HG03378 (cell line): Measurements from ENCODE around the gene SLC23A2.

Experiments used
- ATAC-seq: cut with Tn5 transposase; IDR thresholded peaks from one replicate; pipeline ENCODE4 v1.9.1; 2021; ENCODE audit warnings: mild to moderate bottlenecking, moderate library complexity; ENCODE audit not compliant: unreplicated experiment

SLC23A2 gene

DNA sequence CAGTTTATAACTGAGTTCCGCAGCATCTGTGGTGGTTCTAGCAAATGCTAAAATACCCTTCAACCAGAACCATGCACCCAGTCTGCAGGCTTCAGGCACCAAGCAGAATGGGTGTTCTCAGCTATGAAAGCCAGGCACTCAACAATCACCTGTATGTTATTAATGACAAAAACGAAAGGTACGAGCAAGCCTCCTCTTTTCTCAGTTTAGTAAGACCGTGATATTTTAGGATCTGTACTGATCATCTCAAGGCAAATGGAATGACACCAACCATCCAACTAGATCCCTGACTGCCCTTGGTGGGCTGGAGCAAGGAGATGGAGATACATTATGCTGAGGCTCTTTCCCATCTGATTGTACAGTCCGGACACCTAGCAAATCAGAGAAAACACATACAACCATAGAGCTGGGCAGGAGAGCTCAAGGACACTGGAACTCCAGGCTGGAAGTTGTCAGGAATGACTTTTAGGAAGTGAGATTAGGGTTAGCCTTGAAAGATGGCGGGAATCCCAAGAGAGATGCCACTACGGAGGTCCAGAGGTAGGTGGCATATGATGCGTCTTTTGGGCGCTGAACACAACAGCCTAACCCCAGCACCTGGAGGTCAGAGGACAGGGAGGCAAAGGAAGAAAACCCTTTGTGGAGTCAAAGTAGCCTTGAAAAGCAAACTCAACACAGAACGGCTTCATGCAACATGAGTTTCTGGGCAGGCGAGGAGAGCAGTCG is 33.4 kb downstream of the SLC23A2 start:
- ATAC-seq: no peak

DNA sequence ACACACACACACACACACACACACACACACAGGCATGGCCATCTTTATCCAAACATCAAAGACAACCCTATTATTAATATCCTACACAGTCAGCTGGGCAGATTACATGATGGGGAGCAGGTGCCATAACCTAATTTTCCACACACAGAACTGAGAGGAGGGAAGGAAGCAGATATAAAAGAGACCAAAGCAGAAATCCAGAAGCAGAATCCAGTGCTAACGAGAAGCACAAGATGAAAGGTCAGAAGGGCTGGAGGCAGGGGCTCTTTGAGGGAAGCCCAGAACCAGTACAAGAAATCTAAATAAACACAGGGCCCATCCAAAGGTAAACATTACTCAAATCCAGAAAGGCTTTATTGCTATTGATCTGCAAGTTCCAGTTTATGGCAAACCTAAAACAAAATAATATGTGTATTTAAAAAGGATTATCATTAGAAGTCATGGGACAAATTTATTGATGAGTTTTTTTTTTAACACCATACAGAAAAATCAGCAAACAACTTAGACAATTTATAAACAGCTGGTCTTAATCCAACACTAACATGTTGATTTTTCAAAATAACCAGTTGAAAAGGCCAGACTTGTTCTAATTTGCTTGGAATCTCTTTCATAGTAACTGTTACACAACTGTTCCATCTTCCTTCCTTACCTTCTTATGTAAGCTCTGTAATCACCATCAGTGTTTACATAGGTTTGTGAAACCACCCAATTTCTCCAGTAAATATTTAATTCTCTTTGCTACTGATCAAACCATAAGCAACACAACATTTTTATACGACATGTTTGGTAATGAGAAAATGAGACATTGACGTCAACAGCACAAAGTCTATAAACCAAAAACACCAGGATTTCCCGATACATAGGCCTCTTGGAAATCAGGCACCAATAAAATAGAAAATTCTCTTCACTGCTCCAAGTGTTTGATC is 34.2 kb downstream of the SLC23A2 start:
- ATAC-seq: no peak

DNA sequence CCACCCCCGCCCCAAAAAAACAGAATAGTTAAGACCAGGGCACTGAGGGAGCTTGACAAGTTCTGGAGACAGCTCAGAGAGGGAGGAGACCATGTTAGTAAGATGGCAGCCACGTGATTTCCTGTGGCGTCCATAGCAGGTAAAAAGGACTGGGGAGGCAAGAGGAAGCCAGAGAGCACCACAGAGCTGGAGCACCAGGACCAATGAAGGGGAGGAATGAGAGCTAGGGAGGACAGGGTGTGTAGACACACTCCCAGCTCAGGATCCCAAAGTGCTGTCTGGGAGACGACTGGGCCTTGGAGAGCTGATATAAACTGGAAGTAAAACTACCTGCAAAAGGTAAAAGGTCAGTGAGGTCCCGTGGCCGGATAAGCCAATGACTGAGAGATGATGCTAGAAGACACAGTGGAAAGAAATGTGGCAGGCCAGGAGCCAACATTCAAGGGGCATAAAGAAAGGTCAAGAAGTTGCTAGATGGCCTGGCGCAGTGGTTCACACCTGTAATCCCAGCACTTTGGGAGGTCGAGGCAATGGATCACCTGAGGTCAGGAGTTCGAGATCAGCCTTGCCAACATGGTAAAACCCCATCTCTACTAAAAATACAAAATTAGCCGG is 39.0 kb downstream of the SLC23A2 start:
- ATAC-seq: no peak

DNA sequence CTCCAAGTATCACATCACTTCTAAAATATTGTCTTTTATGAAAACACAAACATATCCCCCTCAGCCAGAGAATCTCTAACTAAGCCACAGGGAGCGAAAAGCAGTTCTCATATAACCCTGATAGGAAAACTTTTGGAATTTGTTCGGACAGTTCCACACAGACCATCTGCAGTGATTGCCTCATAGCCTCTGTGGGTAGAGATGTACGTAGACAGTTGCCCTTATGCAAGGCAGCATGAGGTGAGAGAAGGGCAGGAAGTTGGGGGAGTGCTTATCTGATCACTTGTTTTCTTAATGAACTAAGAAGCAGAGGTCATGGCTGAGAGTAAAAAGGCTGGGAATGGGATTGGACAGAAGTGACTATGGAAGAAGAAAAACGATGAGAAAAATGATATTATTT is 39.6 kb downstream of the SLC23A2 start:
- ATAC-seq: no peak

DNA sequence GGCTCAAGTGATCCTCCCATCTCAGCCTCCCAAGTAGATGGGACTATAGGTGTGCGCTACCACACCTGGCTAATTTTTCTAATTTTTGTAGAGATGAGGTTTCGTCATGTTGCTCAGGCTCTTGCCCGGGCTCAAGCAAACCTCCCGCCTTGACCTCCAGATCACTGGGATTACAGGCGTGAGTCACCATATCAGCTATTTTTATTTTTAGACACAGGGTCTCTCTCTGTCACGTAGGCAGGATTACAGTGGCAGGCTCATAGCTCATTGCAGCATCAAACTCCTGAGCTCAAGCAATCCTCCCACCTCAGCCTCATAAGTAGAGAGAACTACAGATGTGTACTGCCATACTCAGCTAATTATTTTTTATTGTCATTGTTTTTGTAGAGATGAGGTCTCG is 41.7 kb downstream of the SLC23A2 start:
- ATAC-seq: no peak

DNA sequence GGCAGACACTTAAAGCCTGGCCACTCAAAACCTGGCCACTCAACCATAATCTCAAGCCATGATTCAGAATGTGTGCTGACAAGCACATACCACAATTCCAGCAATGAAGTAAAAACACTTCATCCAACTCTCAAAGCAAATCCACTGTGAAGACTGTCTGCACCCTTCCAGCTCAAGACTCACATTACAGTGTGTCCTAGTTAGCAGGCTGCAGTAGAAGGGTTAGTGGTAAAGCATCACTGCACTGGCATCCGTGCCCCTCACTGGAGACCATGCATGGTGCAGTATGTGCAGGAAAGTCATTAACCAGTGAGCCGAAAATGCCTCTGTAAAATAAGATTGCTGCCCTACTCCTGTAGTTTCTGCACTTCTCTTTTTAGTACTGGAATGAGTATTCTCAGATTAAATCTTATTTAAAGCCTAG is 43.4 kb downstream of the SLC23A2 start:
- no peak for ATAC-seq

DNA sequence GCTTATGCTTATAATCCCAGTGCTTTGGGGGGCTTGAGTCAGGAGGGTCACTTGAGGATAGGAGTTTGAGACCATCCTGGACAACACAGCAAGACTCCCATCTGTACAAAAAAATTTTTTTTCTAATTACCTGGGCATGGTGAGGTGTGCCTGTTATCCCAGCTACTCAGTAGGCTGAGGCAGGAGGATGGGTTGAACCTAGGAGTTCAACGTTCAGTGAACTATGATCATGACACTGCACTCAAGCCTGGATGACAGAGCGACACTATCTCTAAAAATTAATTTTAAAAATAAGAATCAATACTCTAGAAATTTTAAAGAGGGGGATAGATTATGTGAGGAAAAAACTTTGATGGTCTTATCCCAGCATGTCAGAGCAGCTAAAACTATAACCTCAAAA is 44.1 kb downstream of the SLC23A2 start:
- no peak for ATAC-seq

DNA sequence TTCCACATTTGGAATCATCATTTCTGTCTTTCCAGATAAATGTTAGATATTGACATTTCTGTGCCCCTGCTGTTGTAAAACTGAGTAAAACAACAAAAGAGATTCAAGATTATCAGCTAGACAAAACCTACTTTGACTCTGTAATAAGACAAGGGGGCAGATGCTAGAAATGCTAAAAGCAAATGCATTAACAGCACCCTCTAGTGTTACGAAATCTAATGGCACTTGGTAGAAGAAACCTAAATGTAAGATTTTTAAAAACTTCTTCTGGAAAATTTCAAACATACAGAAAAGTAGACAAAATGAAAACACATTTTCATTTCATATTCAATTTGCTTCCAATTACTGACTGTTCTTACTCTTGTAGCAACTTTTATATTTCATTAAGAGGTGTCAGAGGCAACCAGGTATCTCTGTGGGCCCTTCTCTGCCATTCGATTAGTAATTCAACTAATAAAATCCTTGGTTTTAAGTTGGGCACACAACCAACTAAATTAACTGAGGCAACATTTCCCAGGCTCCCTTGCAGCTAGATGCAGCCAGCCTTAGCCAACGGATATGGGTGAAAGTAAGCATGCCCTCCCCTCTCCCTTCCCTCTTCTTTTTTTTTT is 45.0 kb downstream of the SLC23A2 start:
- ATAC-seq: no peak

DNA sequence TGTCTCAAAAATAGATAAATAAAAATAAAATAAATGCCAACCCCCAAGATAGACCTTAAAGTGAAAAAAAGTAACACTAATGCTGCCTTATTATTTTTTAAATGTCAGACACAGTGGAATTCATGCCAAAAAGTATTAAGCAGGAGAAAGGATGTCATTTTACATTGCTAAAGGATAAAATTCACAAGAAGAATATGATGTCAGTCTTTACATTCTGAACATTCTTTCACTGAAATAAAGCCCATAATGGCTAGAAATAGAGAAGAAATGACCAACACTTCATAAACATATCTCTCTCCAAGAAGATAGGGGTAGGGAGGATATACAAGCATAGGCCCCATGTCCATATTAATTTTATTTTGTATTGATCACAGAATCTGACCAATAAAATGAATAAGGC is 47.4 kb downstream of the SLC23A2 start:
- no peak for ATAC-seq

DNA sequence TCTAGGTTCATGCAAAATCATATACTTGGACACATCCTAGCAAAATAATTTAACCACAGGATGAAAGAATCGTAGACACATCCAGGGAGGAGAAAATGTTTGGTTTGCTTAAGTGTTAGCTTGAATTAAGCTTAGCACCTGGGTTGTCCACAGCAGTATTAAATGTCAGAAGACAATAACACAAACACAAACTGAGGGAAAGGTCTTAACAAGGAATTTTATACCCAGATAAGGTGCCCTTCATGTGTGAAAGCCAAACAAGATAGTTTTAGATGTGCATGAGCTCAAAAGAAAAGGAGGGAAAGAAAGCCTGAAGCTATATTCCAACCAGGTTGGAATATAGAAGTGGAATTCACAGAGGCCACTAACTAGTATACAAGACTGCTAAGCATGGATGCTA is 49.1 kb downstream of the SLC23A2 start:
- no peak for ATAC-seq

DNA sequence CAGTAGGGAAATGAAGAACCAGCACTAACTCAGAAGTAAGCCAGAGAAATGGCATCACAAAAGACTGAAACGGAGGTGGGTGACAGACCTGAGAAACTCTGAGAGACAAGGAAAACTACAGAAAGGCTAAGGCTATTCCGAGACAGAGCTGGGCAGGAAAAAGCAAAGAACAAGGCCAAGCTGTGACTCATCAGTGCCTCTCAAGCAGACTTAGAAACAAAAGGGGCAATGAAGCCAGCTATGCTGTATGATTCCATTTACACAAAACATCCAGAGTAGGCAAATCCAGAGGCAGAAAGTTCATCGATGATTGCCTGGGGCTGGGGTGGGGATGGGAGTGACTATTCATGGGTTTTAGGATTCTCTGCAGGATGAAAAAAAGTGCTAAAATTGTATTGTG is 50.0 kb downstream of the SLC23A2 start:
- no peak for ATAC-seq

DNA sequence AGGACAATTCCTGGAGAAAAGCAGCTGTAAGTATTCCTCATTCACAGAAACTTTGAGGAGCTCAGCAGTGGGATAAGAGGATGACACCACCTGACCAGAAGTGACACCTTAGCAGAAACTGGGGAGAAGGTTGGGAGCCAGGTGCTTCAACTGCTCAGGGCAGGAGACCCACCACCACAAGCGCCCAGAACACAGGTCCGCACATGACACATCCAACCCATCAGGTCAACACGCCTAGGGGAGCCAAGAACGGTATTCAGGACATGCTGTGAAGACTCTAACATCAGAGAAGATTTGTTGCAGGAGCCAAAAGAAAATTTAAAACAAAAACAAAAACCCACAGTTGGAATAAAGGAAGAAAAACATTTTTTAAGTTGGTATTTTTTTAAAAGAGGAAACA is 50.5 kb downstream of the SLC23A2 start:
- no peak for ATAC-seq

DNA sequence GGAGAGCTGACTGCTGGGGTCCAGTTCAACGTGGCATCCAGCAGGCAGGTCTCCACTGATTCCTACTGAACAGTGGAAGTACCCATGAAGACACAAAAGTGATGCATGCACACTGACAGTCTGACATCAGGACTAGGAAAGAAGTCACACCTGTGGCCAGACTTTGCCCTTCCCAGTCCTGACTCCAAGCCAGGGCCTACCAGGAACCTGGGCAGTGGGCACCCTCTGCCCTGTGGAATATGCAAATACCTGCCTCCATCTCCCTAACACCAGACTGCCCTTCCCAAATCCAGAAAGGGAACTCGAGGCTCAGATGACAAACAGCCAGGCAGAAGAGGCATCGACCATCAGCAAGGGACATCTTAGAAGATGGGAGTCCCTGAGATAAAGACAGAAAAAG is 50.9 kb downstream of the SLC23A2 start:
- ATAC-seq: no peak

DNA sequence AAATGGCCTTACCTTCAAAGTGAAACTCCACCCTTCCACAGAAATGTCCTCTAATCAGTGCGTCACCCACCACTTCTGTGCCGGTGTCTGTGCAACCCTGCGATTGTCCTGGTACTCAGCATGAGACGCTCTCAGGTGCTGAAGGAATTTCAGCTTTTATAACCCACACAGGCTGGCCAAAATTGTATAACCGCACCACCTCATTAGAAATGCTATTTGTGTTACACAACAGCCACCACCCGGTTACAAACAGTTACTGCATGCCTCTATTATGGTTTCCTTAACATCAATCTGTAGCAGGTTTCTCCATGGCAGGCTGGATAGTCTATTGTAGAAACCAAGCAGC is 51.5 kb downstream of the SLC23A2 start:
- ATAC-seq: peak; percentile 64

DNA sequence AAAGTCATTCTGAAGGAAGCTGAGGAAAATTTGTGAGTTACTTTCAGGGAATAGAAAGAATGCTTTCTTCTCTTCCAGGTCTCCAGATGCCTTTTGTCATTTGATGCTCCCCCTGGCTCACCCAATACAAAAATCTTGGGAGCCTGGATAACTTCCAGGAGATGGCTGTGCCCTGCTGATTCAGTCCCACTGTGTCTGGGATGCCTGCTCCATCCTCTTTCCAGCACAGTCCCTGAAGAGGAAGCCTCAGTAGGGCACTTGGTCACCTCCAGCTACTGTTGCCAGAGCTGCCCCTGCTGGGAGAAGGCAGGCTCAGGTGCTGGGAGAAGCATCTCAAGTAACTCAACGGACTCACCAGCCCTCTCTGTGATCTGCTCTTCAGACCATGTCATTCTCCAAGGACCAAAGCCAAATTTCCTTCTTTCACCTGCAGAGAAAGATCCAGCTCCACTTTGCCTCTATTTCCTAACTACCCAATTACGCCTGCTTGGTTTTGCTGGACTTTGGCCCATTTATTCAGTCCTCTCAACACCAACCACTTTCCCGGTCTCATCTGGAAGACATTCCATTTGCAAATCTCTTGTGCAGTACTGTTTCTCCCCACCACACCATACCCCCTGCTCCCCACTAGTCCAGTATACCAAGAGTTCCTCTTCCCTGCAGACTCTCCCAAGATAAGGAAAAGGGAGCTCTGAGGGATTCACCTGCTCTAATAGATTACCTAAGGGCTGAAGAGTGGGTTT is 53.3 kb downstream of the SLC23A2 start:
- no peak for ATAC-seq

DNA sequence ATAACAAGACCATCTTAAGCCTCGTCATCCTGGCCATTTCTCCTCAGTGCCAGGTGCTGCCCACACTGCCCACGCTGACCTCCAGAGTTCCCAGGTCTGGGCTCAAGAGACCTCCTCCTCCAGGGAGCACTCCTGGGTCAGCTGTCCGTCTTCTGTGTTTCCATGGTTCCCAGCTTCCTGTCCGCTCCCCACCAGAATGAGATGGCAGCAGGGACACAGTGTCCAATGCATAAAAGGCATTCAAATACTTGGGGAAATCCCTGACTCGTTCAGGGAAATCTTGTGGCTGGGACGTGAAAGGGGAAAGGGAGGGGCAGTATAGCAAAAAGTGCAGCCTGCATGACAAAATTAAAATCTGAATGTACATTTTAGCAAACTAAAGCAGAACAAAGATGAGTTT is 54.3 kb downstream of the SLC23A2 start:
- ATAC-seq: no peak

DNA sequence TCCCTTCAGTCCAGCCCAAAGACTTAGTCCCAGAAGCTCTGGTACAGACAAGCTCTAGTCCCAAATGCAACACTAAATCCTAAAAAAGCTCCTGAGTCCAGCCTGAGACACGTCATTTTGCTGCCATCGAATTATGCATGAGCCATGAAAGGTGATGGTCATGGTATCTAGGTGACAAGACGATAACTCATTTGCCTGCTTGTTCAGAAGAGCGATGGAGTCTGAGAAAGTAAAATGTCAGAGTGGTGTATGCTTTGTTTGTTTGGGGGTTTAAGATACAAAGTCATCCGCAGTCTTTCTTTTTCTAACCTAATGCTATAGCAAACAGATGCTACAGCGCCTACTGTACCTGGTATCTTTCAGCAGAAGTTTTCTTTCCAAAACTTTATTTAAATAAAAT is 54.7 kb downstream of the SLC23A2 start:
- ATAC-seq: no peak

DNA sequence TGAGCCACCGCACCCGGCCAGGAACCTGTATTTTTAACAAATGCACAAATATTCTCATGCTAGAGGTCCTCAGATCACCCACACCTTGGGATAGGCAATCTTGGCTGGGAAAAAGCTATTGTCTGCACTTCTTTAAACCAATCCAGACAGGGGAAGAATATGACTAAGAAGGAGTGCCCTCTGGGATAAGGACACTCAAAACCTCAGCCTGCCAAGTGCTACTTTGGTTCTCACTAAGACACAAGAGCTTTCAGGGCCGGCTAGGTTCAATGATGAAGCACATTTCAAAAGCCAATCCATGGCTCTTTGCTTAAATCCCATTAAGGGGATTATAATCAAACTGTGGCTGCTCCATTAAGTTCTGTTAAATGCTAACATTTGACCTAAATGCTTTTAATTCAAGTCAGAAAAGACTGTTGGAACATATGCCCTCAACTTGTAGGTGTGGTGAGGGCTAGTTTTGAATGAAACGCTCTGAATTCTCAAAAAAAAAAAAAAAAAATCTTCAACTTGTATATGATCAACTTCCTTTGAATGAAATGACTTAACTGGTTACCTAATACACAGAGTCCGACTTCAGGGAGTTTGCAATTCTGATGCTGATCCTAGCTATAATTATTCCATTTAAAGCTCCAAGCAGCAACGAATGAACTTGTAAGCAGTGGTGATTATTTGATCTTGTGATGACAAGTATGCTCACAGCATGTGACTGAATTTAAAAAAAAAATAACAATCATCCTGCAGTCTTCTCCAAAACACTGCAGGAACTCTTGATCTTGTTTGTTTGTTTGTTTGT is 56.6 kb downstream of the SLC23A2 start:
- no peak for ATAC-seq

DNA sequence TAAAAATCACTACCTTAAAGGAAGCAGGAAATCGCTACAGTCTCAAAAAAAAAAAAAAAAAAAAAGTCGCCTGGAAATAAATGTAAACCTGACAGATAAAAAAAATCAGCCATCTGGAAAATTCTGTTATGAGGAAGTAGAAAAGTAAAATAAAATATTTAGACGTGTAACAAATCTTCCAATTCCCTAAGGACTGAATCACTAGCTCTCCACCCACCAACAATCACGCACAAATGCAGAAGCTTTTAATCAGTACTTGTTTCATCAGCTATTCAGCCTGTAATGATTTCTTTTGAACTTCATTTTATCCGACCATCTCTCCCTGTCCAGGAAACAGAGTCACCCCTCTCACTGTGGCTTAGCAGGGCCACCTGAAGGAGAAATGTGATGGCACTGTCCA is 59.0 kb downstream of the SLC23A2 start:
- ATAC-seq: no peak
